HEK293T (cell line): Measurements from ENCODE around the gene ATAT1.

Experiments used
- BHLHE40 ChIP-seq: fragments of 450-650 bp; IDR thresholded peaks from 2 replicates; pipeline ENCODE4 v1.6.1; 2016; ENCODE audit warnings: mild to moderate bottlenecking, moderate library complexity, borderline replicate concordance
- ELF4 ChIP-seq: fragments of 450-650 bp; IDR thresholded peaks from 2 replicates; pipeline ENCODE4 v1.6.1; 2017; ENCODE audit warnings: antibody characterized with exemption
- FOXA1 ChIP-seq: fragments of 450-650 bp; IDR thresholded peaks from 2 replicates; pipeline ENCODE4 v1.6.1; 2016; ENCODE audit warnings: mild to moderate bottlenecking
- FOXM1 ChIP-seq: fragments of 450-650 bp; IDR thresholded peaks from 2 replicates; pipeline ENCODE4 v1.6.1; 2017; ENCODE audit warnings: mild to moderate bottlenecking, borderline replicate concordance
- HDGF ChIP-seq: fragments of 450-650 bp; IDR thresholded peaks from 2 replicates; pipeline ENCODE4 v1.6.1; 2017; ENCODE audit warnings: antibody characterized with exemption, borderline replicate concordance
- SP1 ChIP-seq: fragments of 450-650 bp; IDR thresholded peaks from 2 replicates; pipeline ENCODE4 v1.6.1; 2017
- SUZ12 ChIP-seq: fragments of 450-650 bp; IDR thresholded peaks from 2 replicates; pipeline ENCODE4 v1.6.1; 2016; ENCODE audit warnings: mild to moderate bottlenecking
- TF ChIP-seq, protein P1 (sequence below): fragments of 450-650 bp; IDR thresholded peaks from 2 replicates; pipeline ENCODE4 v1.6.1; 2016

DNA sequence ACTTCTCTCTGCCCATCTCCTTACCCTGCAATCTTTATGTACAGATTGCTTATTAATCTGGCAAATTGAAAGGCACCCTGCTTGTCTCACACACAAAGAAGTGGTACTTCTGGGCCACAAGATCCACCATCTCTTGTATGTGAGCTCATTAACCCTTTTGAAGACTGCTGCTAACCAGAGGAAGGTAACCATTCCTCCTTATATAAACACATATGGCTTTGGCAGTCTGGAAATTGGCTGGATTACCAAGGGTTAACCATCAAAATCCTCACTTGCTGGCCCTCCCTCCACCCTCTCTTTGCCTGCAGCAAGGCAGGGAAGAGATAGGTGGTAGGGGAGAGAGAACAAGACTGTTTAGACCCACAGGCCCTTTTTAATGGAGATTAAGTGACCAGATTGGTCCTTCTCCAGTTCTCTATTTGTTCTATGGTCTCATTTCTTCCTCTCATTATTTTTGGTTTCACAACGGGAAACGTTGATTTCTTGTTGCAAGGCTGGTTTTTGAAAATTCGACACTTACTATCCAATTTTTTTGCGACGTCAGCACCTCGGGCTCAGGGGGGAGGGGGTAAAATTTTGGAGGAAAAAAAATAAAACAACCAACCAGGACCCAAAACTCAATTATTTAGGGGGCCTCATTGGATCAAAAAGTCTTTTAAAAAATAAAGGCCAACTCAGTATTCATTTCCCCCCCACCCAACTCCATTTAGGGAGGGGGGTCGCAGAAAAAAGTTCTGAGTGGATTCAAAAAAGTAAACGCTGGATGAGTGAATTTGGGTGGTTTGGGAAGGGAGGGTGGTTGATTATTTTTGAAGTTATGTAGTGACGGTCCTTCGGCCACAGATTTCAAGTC, 10.5 kb upstream of the ATAT1 start:
- TF ChIP-seq FOXM1 (no peak), SP1 (no peak), FOXA1 (no peak), HDGF (no peak), BHLHE40 (no peak), ELF4 (no peak), SUZ12 (no peak)
- TF ChIP-seq, protein P1, sequence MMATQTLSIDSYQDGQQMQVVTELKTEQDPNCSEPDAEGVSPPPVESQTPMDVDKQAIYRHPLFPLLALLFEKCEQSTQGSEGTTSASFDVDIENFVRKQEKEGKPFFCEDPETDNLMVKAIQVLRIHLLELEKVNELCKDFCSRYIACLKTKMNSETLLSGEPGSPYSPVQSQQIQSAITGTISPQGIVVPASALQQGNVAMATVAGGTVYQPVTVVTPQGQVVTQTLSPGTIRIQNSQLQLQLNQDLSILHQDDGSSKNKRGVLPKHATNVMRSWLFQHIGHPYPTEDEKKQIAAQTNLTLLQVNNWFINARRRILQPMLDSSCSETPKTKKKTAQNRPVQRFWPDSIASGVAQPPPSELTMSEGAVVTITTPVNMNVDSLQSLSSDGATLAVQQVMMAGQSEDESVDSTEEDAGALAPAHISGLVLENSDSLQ: no peak
